ENCODE measurements around the gene GPR162. TPM values are rescaled to one million over a fixed set of nuclear protein-coding genes. Genes with fewer than 3 reads are reported as not detected.

Gene GPR162
- total and polyA plus RNA-seq, 2 experiments from 2014 or later = 38.6 to 41.1 TPM

GRCh38 chr12:6825398-6826124 is 3.9 kb downstream of the GPR162 start:
- peaks cover 23% of the 10 kb centered on the region for H3K4me1 ChIP-seq (ENCODE audit: low read depth)
- no peaks in the 10 kb centered on the region for H3K9me3 ChIP-seq (ENCODE audit: low read depth)
- peak; percentile 91 for TF ChIP-seq CTCF (IDR thresholded peaks at IDR 0.05; ENCODE audit: low read depth, low read length)
- H3K27me3 ChIP-seq = no peaks in the 10 kb centered on the region
- peaks cover under 1% of the 10 kb centered on the region for H3K36me3 ChIP-seq
- no peak overlapping the region for H3K27ac ChIP-seq
- peak; percentile 86 to 89 for DNase-seq (ENCODE audit: low read depth in 1 of 2, low spot score in 1 of 2)
- no peak overlapping the region for H3K4me3 ChIP-seq

- no peak for DNase-seq (ENCODE audit: low read depth in 1 of 2, low spot score in 1 of 2)
- Histone ChIP-seq H3K27me3 (no peaks in the 10 kb centered on the region), H3K9me3 (ENCODE audit: low read depth) (no peaks in the 10 kb centered on the region), H3K27ac (no peak overlapping the region), H3K4me1 (ENCODE audit: low read depth) (peaks cover 18% of the 10 kb centered on the region), H3K4me3 (no peak overlapping the region), H3K36me3 (peaks cover 6% of the 10 kb centered on the region)
- TF ChIP-seq CTCF (IDR thresholded peaks at IDR 0.05; ENCODE audit: low read depth, low read length) = no peak
These were observed 4.6 kb downstream of the GPR162 start for GRCh38 chr12:6826125-6826733.

GRCh38 chr12:6826734-6827436 is 5.3 kb downstream of the GPR162 start:
- no peak for DNase-seq (ENCODE audit: low read depth in 1 of 2, low spot score in 1 of 2)
- Histone ChIP-seq H3K27me3 (no peaks in the 10 kb centered on the region), H3K4me3 (no peak overlapping the region), H3K4me1 (ENCODE audit: low read depth) (peaks cover 17% of the 10 kb centered on the region), H3K36me3 (peaks cover 9% of the 10 kb centered on the region), H3K27ac (peak overlapping the region; percentile 49), H3K9me3 (ENCODE audit: low read depth) (no peaks in the 10 kb centered on the region)
- no peak for TF ChIP-seq CTCF (IDR thresholded peaks at IDR 0.05; ENCODE audit: low read depth, low read length)

- Histone ChIP-seq H3K4me3 (no peak overlapping the region), H3K4me1 (ENCODE audit: low read depth) (peaks cover 11% of the 10 kb centered on the region), H3K27ac (peak overlapping the region; percentile 49), H3K27me3 (no peaks in the 10 kb centered on the region), H3K36me3 (peaks cover 13% of the 10 kb centered on the region), H3K9me3 (ENCODE audit: low read depth) (no peaks in the 10 kb centered on the region)
- DNase-seq (ENCODE audit: low read depth in 1 of 2, low spot score in 1 of 2) = peak; percentile 83 to 91
- no peak for TF ChIP-seq CTCF (IDR thresholded peaks at IDR 0.05; ENCODE audit: low read depth, low read length)
These were observed 5.9 kb downstream of the GPR162 start for GRCh38 chr12:6827437-6827911.

- H3K9me3 ChIP-seq (ENCODE audit: low read depth) = no peaks in the 10 kb centered on the region
- H3K27me3 ChIP-seq = no peaks in the 10 kb centered on the region
- peak; percentile 56 to 63 for DNase-seq (ENCODE audit: low read depth in 1 of 2, low spot score in 1 of 2)
- TF ChIP-seq CTCF (IDR thresholded peaks at IDR 0.05; ENCODE audit: low read depth, low read length) = no peak
- peak within 1 kb of the TSS; percentile 75 for H3K27ac ChIP-seq
- peaks cover 9% of the 10 kb centered on the region for H3K4me1 ChIP-seq (ENCODE audit: low read depth)
- peak within 1 kb of the TSS; percentile 61 for H3K4me3 ChIP-seq
- peaks cover 14% of the 10 kb centered on the region for H3K36me3 ChIP-seq
These were observed 6.6 kb downstream of the GPR162 start, which contains the start of gene P3H3 for GRCh38 chr12:6827982-6828780. P3H3 (plus strand) TSS chr12:6828407; CDS start chr12:6828441, 34 bp downstream.
